GM12891 (cell line): ENCODE measurements around the gene RAB24.

Experiments
- POLR2A ChIP-seq: IDR thresholded peaks from 2 replicates; pipeline ENCODE4 v1.6.1; 2011; ENCODE audit warnings: low read depth, low read length, control low read depth
- POLR2AphosphoS5 ChIP-seq: IDR thresholded peaks from 2 replicates; pipeline ENCODE4 v1.6.1; 2011; ENCODE audit warnings: low read depth, low read length, control low read depth
- POU2F2 ChIP-seq: IDR thresholded peaks from 2 replicates; pipeline ENCODE4 v1.6.1; 2011; ENCODE audit warnings: low read depth, mild to moderate bottlenecking, control low read depth, low read length, moderate library complexity
- SPI1 ChIP-seq: IDR thresholded peaks from 2 replicates; pipeline ENCODE4 v1.6.1; 2011; ENCODE audit warnings: low read depth, low read length, control low read depth
- TAF1 ChIP-seq: IDR thresholded peaks from 2 replicates; pipeline ENCODE4 v1.6.1; 2011; ENCODE audit warnings: low read depth, low read length, control low read depth

- no peak for TF ChIP-seq POLR2AphosphoS5
- no peak for TF ChIP-seq SPI1
- no peak for TF ChIP-seq POLR2A
- TF ChIP-seq TAF1 = no peak
- TF ChIP-seq POU2F2 = no peak
Observed at GRCh38 chr5:177260961-177261360, 42.6 kb downstream of the RAB24 start.
